Activated CD8-positive, alpha-beta memory T cell treated with anti-CD3 and anti-CD28 coated beads, Interleukin-2, amount 10 ng/mL, durations not matched to agents 7 days and 5 days (primary cell): ENCODE results near the gene RPRD1A. TPM values are rescaled to one million over a fixed set of nuclear protein-coding genes. Genes with fewer than 3 reads are reported as not detected.
A peak's percentile ranks its signal among the peaks of the same experiment; 100 is the strongest.
"Not testable (repeated sequence)": the region's sequence is repeated elsewhere in the genome, so short reads cannot be mapped to it uniquely, and the experiment has no call there.

Experiments
- ATAC-seq: fragments of 150-1000 bp; cut with Tn5 transposase; one replicate; pipeline ENCODE4 v1.10.0; 2021; ENCODE audit warnings: moderate library complexity
- CTCF ChIA-PET: fragments of 350-600 bp; sonication (Branson Sonifier 250); formaldehyde crosslinking; loops from one replicate; lab custom pipeline; 2021; ENCODE audit warnings: antibody characterized with exemption; lab: Charles Lee
- DNase-seq: peaks from one replicate; pipeline ENCODE4 v3.0.0-alpha.2; 2020
- H3K27ac Mint-ChIP-seq: one replicate; pipeline ENCODE4 v1.8.0; 2021; ENCODE audit warnings: mild to moderate bottlenecking, mixed read lengths
- H3K27me3 Mint-ChIP-seq: one replicate; pipeline ENCODE4 v1.8.0; 2021; ENCODE audit warnings: mixed read lengths
- H3K36me3 Mint-ChIP-seq: one replicate; pipeline ENCODE4 v1.8.0; 2021; ENCODE audit warnings: mild to moderate bottlenecking, mixed read lengths
- H3K4me1 Mint-ChIP-seq: one replicate; pipeline ENCODE4 v1.8.0; 2021; ENCODE audit warnings: mixed read lengths
- H3K4me3 Mint-ChIP-seq: one replicate; pipeline ENCODE4 v1.8.0; 2021; ENCODE audit warnings: mild to moderate bottlenecking, moderate library complexity, mixed read lengths
- H3K9me3 Mint-ChIP-seq: one replicate; pipeline ENCODE4 v1.8.0; 2022; ENCODE audit warnings: low read depth, mixed read lengths
- total RNA-seq, 2 experiments: library from RNA; stranded (reverse); gene quantifications; one replicate each; pipeline ENCODE4 v1.2.3, GENCODE V29; 2021

RPRD1A gene
- 10 to 100 TPM; 26.2 to 33.4 TPM for total RNA-seq

GRCh38 chr18:36067055-36067957 lies at the start of gene RPRD1A:
TSS of gene RPRD1A (minus strand) at chr18:36067559. CDS start at chr18:36067404, 155 bp downstream.
- ATAC-seq (peak; percentile 96), DNase-seq (peak; percentile 98)
- Mint-ChIP-seq H3K27ac (peak within 1 kb of the TSS; percentile 92), H3K4me3 (peak within 1 kb of the TSS; percentile 91), H3K9me3 (no peaks in the 10 kb centered on the region), H3K4me1 (peaks cover 23% of the 10 kb centered on the region), H3K27me3 (no peaks in the 10 kb centered on the region), H3K36me3 (peaks cover 14% of the 10 kb centered on the region)
- CTCF ChIA-PET, result interaction anchor here (1.7 kb wide), 1 partner anchor 50 kb away, joined by 5 read pairs; no protein-coding TSS in a partner anchor

- H3K4me3 Mint-ChIP-seq, H3K4me1 Mint-ChIP-seq, ATAC-seq, H3K27ac Mint-ChIP-seq, CTCF ChIA-PET, DNase-seq, H3K9me3 Mint-ChIP-seq, H3K27me3 Mint-ChIP-seq: not testable (repeated sequence)
- H3K36me3 Mint-ChIP-seq, result peaks cover 24% of the 10 kb centered on the region
These were observed 49.4 kb upstream of the RPRD1A start for GRCh38 chr18:36116771-36117170.

- Mint-ChIP-seq H3K36me3 (peaks cover 33% of the 10 kb centered on the region), H3K4me1 (no peaks in the 10 kb centered on the region), H3K9me3 (no peaks in the 10 kb centered on the region), H3K27ac (no peak overlapping the region), H3K4me3 (no peak overlapping the region), H3K27me3 (no peaks in the 10 kb centered on the region)
- CTCF ChIA-PET, result no interaction called here
- ATAC-seq (no peak), DNase-seq (no peak)
These were observed 47.4 kb upstream of the RPRD1A start for GRCh38 chr18:36114738-36115137.

- Mint-ChIP-seq H3K4me1 (no peaks in the 10 kb centered on the region), H3K4me3 (no peak overlapping the region), H3K36me3 (peaks cover 33% of the 10 kb centered on the region), H3K9me3 (no peaks in the 10 kb centered on the region), H3K27me3 (no peaks in the 10 kb centered on the region), H3K27ac (no peak overlapping the region)
- ATAC-seq, result no peak
- CTCF ChIA-PET, result no interaction called here
- no peak for DNase-seq
These were observed 46.9 kb upstream of the RPRD1A start for GRCh38 chr18:36114251-36114650.

- no peak for DNase-seq
- H3K36me3 Mint-ChIP-seq, result peaks cover 29% of the 10 kb centered on the region
- no peak overlapping the region for H3K27ac Mint-ChIP-seq
- H3K4me1 Mint-ChIP-seq, result no peaks in the 10 kb centered on the region
- H3K4me3 Mint-ChIP-seq, result no peak overlapping the region
- H3K27me3 Mint-ChIP-seq, result no peaks in the 10 kb centered on the region
- no peaks in the 10 kb centered on the region for H3K9me3 Mint-ChIP-seq
- ATAC-seq, result no peak
- CTCF ChIA-PET, result no interaction called here
These were observed 44.9 kb upstream of the RPRD1A start for GRCh38 chr18:36112302-36112701.

- Mint-ChIP-seq H3K4me3 (no peak overlapping the region), H3K27ac (no peak overlapping the region), H3K4me1 (no peaks in the 10 kb centered on the region), H3K27me3 (no peaks in the 10 kb centered on the region), H3K36me3 (peaks cover 21% of the 10 kb centered on the region), H3K9me3 (no peaks in the 10 kb centered on the region)
- DNase-seq (no peak), ATAC-seq (no peak)
- CTCF ChIA-PET, result no interaction called here
These were observed 42.4 kb upstream of the RPRD1A start for GRCh38 chr18:36109737-36110136.

- H3K4me3 Mint-ChIP-seq, result no peak overlapping the region
- peaks cover 16% of the 10 kb centered on the region for H3K36me3 Mint-ChIP-seq
- H3K4me1 Mint-ChIP-seq, result peaks cover 2% of the 10 kb centered on the region
- DNase-seq (no peak), ATAC-seq (no peak)
- no peaks in the 10 kb centered on the region for H3K27me3 Mint-ChIP-seq
- H3K27ac Mint-ChIP-seq, result no peak overlapping the region
- CTCF ChIA-PET, result no interaction called here
- no peaks in the 10 kb centered on the region for H3K9me3 Mint-ChIP-seq
These were observed 41.2 kb upstream of the RPRD1A start for GRCh38 chr18:36108601-36109000.

GRCh38 chr18:36108196-36108595 lies 40.8 kb upstream of the RPRD1A start:
- no peaks in the 10 kb centered on the region for H3K9me3 Mint-ChIP-seq
- H3K4me3 Mint-ChIP-seq, result no peak overlapping the region
- H3K4me1 Mint-ChIP-seq, result peaks cover 4% of the 10 kb centered on the region
- CTCF ChIA-PET, result no interaction called here
- DNase-seq (no peak), ATAC-seq (no peak)
- no peak overlapping the region for H3K27ac Mint-ChIP-seq
- no peaks in the 10 kb centered on the region for H3K27me3 Mint-ChIP-seq
- peaks cover 16% of the 10 kb centered on the region for H3K36me3 Mint-ChIP-seq

- H3K4me3 Mint-ChIP-seq, result no peak overlapping the region
- peaks cover 4% of the 10 kb centered on the region for H3K4me1 Mint-ChIP-seq
- H3K36me3 Mint-ChIP-seq, result peaks cover 16% of the 10 kb centered on the region
- no peaks in the 10 kb centered on the region for H3K27me3 Mint-ChIP-seq
- CTCF ChIA-PET, result no interaction called here
- ATAC-seq, result no peak
- H3K9me3 Mint-ChIP-seq, result no peaks in the 10 kb centered on the region
- DNase-seq, result no peak
- no peak overlapping the region for H3K27ac Mint-ChIP-seq
These were observed 40.1 kb upstream of the RPRD1A start for GRCh38 chr18:36107477-36107876.

GRCh38 chr18:36104749-36105148 lies 37.4 kb upstream of the RPRD1A start:
- CTCF ChIA-PET, result no interaction called here
- Mint-ChIP-seq H3K4me1 (peaks cover 4% of the 10 kb centered on the region), H3K27ac (no peak overlapping the region), H3K9me3 (peaks cover 3% of the 10 kb centered on the region), H3K27me3 (peaks cover 4% of the 10 kb centered on the region), H3K36me3 (peaks cover 4% of the 10 kb centered on the region), H3K4me3 (no peak overlapping the region)
- no peak for ATAC-seq
- DNase-seq, result no peak

GRCh38 chr18:36101943-36102342 lies 34.6 kb upstream of the RPRD1A start:
- Mint-ChIP-seq H3K4me1 (peaks cover 4% of the 10 kb centered on the region), H3K27ac (no peak overlapping the region), H3K27me3 (peaks cover 5% of the 10 kb centered on the region), H3K4me3 (no peak overlapping the region), H3K9me3 (peaks cover 3% of the 10 kb centered on the region), H3K36me3 (peaks cover 4% of the 10 kb centered on the region)
- DNase-seq (no peak), ATAC-seq (no peak)
- CTCF ChIA-PET, result no interaction called here

- no peak overlapping the region for H3K27ac Mint-ChIP-seq
- ATAC-seq (no peak), DNase-seq (no peak)
- H3K9me3 Mint-ChIP-seq, result peaks cover 3% of the 10 kb centered on the region
- no peak overlapping the region for H3K4me3 Mint-ChIP-seq
- H3K27me3 Mint-ChIP-seq, result peaks cover 11% of the 10 kb centered on the region
- peaks cover 4% of the 10 kb centered on the region for H3K4me1 Mint-ChIP-seq
- CTCF ChIA-PET, result interaction anchor here (1.3 kb wide), 1 partner anchor 185 kb away, joined by 4 read pairs; no protein-coding TSS in a partner anchor
- H3K36me3 Mint-ChIP-seq, result peaks cover 4% of the 10 kb centered on the region
These were observed 32.0 kb upstream of the RPRD1A start for GRCh38 chr18:36099311-36099710.

- H3K27ac Mint-ChIP-seq, result no peak overlapping the region
- peaks cover under 1% of the 10 kb centered on the region for H3K9me3 Mint-ChIP-seq
- H3K4me3 Mint-ChIP-seq, result no peak overlapping the region
- ATAC-seq (no peak), DNase-seq (no peak)
- peaks cover 11% of the 10 kb centered on the region for H3K4me1 Mint-ChIP-seq
- H3K27me3 Mint-ChIP-seq, result peaks cover 11% of the 10 kb centered on the region
- CTCF ChIA-PET, result interaction anchor here (1.1 kb wide), 1 partner anchor 187 kb away, joined by 5 read pairs; no protein-coding TSS in a partner anchor
- peaks cover under 1% of the 10 kb centered on the region for H3K36me3 Mint-ChIP-seq
These were observed 29.6 kb upstream of the RPRD1A start for GRCh38 chr18:36096955-36097354.
